Caco-2 (cell line): ENCODE measurements around the gene HTRA3. TPM values are rescaled to one million over a fixed set of nuclear protein-coding genes. Genes with fewer than 3 reads are reported as not detected.

Experiments used
- BruUV-seq: library from RNA; stranded (reverse); fragments of 400-500 nt; replicated peaks from 2 replicates; lab custom pipeline; 2021; lab: Mats Ljungman, UMichigan
- CTCF ChIA-PET: fragments of 300-600 bp; sonication (Branson Sonifier 250); formaldehyde crosslinking; loops from one replicate; lab custom pipeline; 2022; ENCODE audit warnings: antibody characterized with exemption; lab: Charles Lee
- POLR2A ChIA-PET: fragments of 300-600 bp; sonication (Branson Sonifier 250); formaldehyde crosslinking; loops from one replicate; lab custom pipeline; 2022; ENCODE audit warnings: antibody characterized with exemption; lab: Charles Lee
- DNase-seq, 2 experiments: peaks; one replicate each; pipeline versions ENCODE4 v3.0.0 to v3.0.0-alpha.2; 2020 to 2022
- H3K27me3 ChIP-seq: replicated peaks from 2 replicates; pipeline ENCODE4 v1.6.0; 2011; ENCODE audit warnings: low read length; ENCODE audit not compliant: control insufficient read depth, insufficient read depth
- H3K36me3 ChIP-seq: 2 replicates; pipeline ENCODE4 v1.5.1; 2011; ENCODE audit warnings: low read length; ENCODE audit not compliant: control insufficient read depth, insufficient read depth
- H3K4me1 ChIP-seq: fragments of 250-450 bp; sonication (Bioruptor Pico); 2 replicates; pipeline ENCODE4 v1.5.1; 2020; ENCODE audit warnings: mild to moderate bottlenecking
- H3K4me3 ChIP-seq: 2 replicates; pipeline ENCODE4 v1.5.1; 2011; ENCODE audit warnings: low read depth, mild to moderate bottlenecking, control low read depth, low read length
- H3K9me3 ChIP-seq: fragments of 250-450 bp; sonication (Bioruptor Pico); 2 replicates; pipeline ENCODE4 v1.5.1; 2020; ENCODE audit warnings: mild to moderate bottlenecking, moderate library complexity
- H3K27ac Mint-ChIP-seq: one replicate; pipeline ENCODE4 v1.8.0; 2022; ENCODE audit warnings: mixed read lengths; ENCODE audit not compliant: unreplicated experiment
- H3K27me3 Mint-ChIP-seq: one replicate; pipeline ENCODE4 v1.8.0; 2022; ENCODE audit warnings: mixed read lengths; ENCODE audit not compliant: insufficient read depth, unreplicated experiment
- H3K36me3 Mint-ChIP-seq: one replicate; pipeline ENCODE4 v1.8.0; 2022; ENCODE audit warnings: mild to moderate bottlenecking, mixed read lengths; ENCODE audit not compliant: insufficient read depth, unreplicated experiment
- H3K4me1 Mint-ChIP-seq: one replicate; pipeline ENCODE4 v1.8.0; 2022; ENCODE audit warnings: low read depth, mixed read lengths; ENCODE audit not compliant: unreplicated experiment
- H3K4me3 Mint-ChIP-seq: one replicate; pipeline ENCODE4 v1.8.0; 2022; ENCODE audit warnings: mild to moderate bottlenecking, moderate library complexity, mixed read lengths; ENCODE audit not compliant: unreplicated experiment
- H3K9me3 Mint-ChIP-seq: one replicate; pipeline ENCODE4 v1.8.0; 2022; ENCODE audit warnings: mixed read lengths; ENCODE audit not compliant: unreplicated experiment
- CTCF ChIP-seq, 2 experiments: fragments of 200-600 bp in 1 of 2; IDR thresholded peaks; 1 replicate in 1 of 2; 2 replicates in 1 of 2; pipeline versions ENCODE4 v1.5.1 to v1.8.0; 2011 to 2022; ENCODE audit warnings: antibody characterized with exemption in 1 of 2, control low read depth in 1 of 2, inconsistent platforms in 1 of 2, low read depth in 1 of 2, low read length in 1 of 2, mild to moderate bottlenecking in 1 of 2, moderate library complexity in 1 of 2; ENCODE audit not compliant: insufficient read depth in 1 of 2, severe bottlenecking in 1 of 2, unreplicated experiment in 1 of 2
- intact Hi-C: fragments of 100-400 bp; cut with micrococcal nuclease; formaldehyde crosslinking; loops from one replicate; pipeline ENCODE4 v1.10.0; 2022; ENCODE audit not compliant: unreplicated experiment
- total RNA-seq: library from RNA; stranded (reverse); gene quantifications from 2 replicates; pipeline ENCODE4 v1.2.3, GENCODE V29; 2022

The HTRA3 gene
- total RNA-seq, 1 experiment from 2014 or later = 0.66 TPM

DNA sequence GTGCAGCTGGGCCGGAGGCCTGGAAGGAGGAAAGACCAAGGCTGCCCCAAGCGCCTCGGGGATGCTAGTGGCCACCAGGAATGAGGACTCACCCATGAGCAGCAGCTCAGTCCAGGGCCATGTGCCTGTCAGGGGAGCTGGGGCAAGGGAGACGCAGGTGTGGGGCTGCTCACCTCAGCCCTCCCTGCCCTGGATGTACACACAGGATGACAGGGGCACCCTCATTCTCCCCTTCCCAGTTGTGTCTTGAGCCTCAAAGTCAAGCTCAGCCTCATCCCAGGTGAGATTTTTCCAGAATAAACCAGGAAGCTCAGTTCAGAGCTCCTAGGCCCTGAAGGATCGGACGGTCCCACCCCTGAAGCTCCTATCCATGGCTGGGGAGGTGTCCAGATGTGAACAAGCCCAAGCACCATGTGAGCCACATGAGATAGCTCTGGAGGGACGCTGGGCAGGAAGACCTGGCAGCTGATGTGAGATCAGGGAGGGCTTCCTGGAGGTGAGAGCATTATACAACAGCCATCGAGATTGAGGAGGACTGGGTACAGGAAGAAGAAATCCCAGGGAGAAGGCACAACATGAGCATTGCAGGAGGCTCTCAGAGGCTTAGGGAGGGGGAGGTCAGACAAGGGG is 23.0 kb downstream of the HTRA3 start:
- Histone ChIP-seq H3K36me3 (no peaks in the 10 kb centered on the region), H3K27me3 (no peaks in the 10 kb centered on the region; the same call in 1 of the 2 replicates), H3K4me1 (no peaks in the 10 kb centered on the region), H3K9me3 (no peaks in the 10 kb centered on the region), H3K4me3 (no peak overlapping the region)
- intact Hi-C loops = no loop called here
- no peak for DNase-seq
- ChIA-PET CTCF (no interaction called here), POLR2A (no interaction called here)
- H3K4me3 Mint-ChIP-seq = no peak overlapping the region
- no TSS peak for BruUV-seq
- H3K9me3 Mint-ChIP-seq = peaks cover 13% of the 10 kb centered on the region
- H3K36me3 Mint-ChIP-seq = no peaks in the 10 kb centered on the region
- H3K4me1 Mint-ChIP-seq = no peaks in the 10 kb centered on the region
- no peaks in the 10 kb centered on the region for H3K27me3 Mint-ChIP-seq
- no peak overlapping the region for H3K27ac Mint-ChIP-seq
- TF ChIP-seq CTCF (IDR thresholded peaks at IDR 0.05; ENCODE audit: insufficient read depth in 1 of 2, low read depth in 1 of 2, low read length in 1 of 2, severe bottlenecking in 1 of 2, unreplicated experiment in 1 of 2) = no peak

- DNase-seq = no peak
- Histone ChIP-seq H3K36me3 (no peaks in the 10 kb centered on the region), H3K27me3 (no peaks in the 10 kb centered on the region; the same call in 1 of the 2 replicates), H3K9me3 (no peaks in the 10 kb centered on the region), H3K4me3 (no peak overlapping the region), H3K4me1 (no peaks in the 10 kb centered on the region)
- Mint-ChIP-seq H3K4me3 (no peak overlapping the region), H3K36me3 (no peaks in the 10 kb centered on the region), H3K27ac (no peak overlapping the region), H3K27me3 (no peaks in the 10 kb centered on the region), H3K9me3 (peaks cover 13% of the 10 kb centered on the region), H3K4me1 (no peaks in the 10 kb centered on the region)
- no peak for TF ChIP-seq CTCF (IDR thresholded peaks at IDR 0.05; ENCODE audit: insufficient read depth in 1 of 2, low read depth in 1 of 2, low read length in 1 of 2, severe bottlenecking in 1 of 2, unreplicated experiment in 1 of 2)
- ChIA-PET POLR2A (no interaction called here), CTCF (no interaction called here)
- no TSS peak for BruUV-seq
- intact Hi-C loops = no loop called here
Observed at GRCh38 chr4:8293131-8293975, 23.8 kb downstream of the HTRA3 start.

DNA sequence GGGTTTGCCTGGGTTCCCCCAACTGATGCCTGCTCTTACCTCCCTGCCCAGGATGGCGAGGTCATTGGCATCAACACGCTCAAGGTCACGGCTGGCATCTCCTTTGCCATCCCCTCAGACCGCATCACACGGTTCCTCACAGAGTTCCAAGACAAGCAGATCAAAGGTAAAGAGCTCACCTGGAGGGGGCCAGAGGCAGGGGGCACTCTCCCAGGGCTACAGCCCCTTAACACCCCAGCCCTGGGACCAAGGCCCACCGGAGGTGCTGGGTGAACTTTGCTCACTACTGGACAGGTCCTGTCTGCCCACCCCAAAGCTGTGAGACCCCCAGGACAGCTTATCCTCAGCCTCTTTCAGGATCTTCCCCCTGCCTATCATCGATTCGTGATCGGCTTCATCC is 24.5 kb downstream of the HTRA3 start:
- ChIA-PET CTCF (no interaction called here), POLR2A (no interaction called here)
- no peaks in the 10 kb centered on the region for H3K36me3 Mint-ChIP-seq
- intact Hi-C loops = no loop called here
- H3K4me1 Mint-ChIP-seq = no peaks in the 10 kb centered on the region
- no peak overlapping the region for H3K27ac Mint-ChIP-seq
- Histone ChIP-seq H3K9me3 (no peaks in the 10 kb centered on the region), H3K27me3 (no peaks in the 10 kb centered on the region; the same call in 1 of the 2 replicates), H3K4me3 (no peak overlapping the region), H3K4me1 (no peaks in the 10 kb centered on the region), H3K36me3 (no peaks in the 10 kb centered on the region)
- BruUV-seq = no TSS peak
- H3K27me3 Mint-ChIP-seq = no peaks in the 10 kb centered on the region
- no peak overlapping the region for H3K4me3 Mint-ChIP-seq
- H3K9me3 Mint-ChIP-seq = peaks cover 13% of the 10 kb centered on the region
- no peak for TF ChIP-seq CTCF (IDR thresholded peaks at IDR 0.05; ENCODE audit: insufficient read depth in 1 of 2, low read depth in 1 of 2, low read length in 1 of 2, severe bottlenecking in 1 of 2, unreplicated experiment in 1 of 2)
- DNase-seq = no peak
